Measurements from ENCODE around the gene HERC3.

Gene HERC3

DNA sequence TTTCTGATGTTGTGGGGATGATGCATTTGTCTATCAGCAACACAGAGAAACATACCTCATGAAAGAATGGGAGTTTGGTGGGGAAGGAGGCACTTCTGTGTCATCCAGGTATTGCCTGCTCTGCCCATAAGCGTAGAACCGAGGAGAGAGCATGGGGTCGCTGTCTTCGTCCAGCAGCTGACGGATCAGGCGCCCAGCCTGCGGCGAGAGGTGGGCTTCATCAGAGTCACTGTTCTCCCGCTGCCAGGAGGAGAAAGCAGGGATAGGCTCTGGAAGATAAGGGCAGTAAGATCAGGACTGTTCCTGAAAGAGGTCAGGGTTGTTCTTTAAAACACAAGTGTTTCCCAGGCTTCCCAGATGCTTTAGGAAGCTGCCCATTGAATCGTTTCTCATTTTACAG, 158.1 kb downstream of the HERC3 start:
- DNase-seq = no peak

DNA sequence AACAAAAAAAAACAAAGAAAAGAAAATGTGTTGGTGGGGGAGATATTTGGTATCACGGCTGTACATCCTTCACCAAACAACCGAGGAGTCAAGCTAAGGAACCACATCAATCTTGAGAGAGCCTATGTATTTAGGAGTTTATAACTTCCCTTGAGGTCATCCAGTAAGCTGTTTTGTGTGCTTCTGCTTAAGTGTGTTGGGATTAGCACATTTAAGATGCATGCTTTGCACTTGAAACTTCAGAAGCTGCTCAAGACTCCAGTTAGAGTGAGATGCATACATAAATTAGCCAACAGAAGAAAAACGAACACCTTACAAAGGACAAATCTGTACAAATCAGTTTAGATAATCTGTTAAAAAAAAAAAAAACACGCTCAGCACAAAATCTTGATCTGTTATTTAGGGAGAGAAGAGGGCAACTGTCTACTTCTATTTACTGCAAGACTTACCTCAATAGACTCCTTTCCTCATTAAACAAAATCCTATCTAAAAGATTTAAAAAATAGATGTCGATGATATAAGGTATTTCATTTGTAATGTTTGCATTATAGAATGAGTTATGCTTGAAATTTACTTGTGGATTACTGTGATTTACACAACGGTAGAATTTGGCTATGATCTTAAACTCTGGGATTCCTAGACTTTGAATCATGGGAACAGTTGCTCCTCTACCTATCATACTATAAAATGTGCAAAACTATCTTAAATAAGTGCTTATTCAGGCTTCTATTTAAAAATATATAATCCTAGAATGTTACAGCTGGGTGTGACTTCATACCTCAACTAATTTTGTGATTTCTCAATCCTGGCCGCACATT, 159.2 kb downstream of the HERC3 start:
- DNase-seq = no peak

DNA sequence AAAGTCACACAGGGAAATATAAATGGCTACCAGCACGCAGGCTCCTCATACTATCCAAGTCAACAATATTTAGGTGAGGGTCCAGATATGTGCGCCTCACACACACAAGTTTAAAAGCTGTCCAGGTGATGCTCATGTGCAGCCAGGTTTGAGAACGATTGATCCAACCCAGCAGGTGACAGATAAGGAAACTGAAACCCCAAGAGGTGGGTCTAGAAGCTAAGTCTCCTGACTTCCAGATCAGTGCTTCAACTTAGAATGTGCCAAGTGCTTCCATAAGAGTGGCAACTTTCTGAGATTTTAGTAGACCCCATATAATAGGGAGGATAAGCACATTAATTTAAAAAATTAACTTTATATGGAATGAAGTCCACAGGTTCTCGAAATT, 159.8 kb downstream of the HERC3 start:
- DNase-seq = no peak

DNA sequence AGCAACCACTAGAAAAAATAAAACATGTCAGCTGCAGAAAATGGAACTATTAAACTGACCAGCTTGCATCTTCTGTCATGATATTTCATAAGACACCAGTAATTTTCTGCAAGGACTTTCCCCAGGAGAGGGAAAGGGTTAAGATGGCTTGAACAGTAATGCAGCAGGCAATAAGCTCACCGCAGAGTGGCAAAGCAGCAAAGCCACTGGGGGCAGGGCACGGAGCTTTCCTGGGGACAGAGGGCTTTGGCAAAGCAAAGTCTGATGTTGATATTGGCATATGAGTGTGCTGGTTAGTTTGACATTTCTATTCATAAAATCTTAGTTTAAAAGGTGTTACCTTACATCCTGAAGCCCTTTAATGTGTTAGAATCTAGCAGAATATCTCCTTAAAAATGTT, 160.5 kb downstream of the HERC3 start:
- no peak for DNase-seq

DNA sequence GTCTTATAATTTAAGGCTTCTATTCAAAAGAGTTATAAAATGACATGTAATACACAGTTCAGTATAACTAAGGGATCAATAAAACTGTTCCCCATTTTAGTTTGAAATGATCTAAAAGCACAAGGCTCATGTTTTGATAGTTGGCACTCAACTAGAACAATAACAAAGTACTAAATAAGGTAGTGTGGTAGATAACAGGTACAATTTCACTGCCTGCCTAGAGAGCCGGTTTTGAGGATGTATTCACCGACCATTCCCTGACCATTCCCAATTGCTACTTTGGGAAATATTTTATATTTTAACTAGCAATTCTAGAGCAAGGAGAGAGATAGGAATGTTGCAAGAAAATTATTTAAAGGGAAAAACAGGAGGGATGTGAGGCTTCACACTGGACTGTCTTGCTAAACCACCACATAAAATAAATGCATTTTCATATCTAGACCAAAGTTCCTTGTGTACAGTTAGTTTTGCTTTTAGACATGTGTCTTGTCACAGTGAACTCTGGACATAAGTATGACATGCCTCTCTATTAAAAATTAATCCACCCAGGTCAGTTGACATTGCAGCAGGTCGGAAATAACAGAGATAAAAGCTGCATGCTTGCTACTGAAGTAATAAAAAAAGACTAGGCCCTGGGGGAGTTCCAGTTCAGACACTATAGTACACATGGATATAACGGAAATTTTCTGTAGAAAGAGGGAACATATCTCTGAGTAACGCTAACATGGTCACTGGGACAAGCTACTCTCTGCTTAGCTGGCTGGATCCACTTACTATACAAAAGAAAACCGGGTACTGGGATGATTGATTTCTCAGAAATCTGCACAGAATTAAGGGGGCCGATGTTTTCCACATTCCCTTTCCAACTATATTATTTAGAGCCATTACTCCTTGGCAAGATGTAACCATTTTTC, 161.6 kb downstream of the HERC3 start:
- DNase-seq = no peak

DNA sequence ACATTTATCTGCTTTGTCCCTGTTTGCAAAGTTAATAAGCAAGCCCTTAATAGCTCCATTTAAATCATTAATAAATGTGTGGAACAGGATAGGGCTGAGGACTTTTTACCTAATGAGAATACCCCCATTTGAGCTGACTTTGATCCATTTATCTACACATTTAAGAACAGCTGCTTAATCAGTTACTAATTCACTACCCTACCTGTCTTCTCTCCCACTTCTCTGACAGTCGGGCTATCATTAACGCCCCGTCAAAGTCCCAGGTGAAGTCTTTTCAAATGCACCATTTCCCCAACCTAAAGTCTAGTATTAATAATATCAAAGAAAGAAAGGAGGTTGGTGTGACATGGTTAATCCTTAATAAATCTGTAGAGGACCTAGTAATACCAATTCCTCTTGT, 162.5 kb downstream of the HERC3 start:
- no peak for DNase-seq

DNA sequence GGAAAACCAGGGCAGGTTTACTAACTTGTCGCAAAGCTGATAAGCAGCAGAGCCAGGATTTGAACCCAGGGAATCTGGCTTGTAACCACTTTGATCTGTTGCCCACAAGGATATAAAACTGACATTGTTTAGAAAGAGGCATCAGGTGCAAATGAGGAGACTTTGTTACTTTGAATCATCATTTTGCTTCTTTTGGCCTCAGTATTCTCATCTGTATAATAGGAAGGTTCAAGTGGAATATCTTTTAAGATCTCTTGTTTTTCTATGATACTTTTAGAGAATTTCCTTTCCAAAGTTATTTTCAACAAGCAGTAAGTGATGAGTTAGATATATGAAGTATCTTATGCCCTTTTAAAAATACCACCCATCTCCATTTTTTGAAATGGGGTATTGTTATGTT, 163.2 kb downstream of the HERC3 start:
- no peak for DNase-seq

DNA sequence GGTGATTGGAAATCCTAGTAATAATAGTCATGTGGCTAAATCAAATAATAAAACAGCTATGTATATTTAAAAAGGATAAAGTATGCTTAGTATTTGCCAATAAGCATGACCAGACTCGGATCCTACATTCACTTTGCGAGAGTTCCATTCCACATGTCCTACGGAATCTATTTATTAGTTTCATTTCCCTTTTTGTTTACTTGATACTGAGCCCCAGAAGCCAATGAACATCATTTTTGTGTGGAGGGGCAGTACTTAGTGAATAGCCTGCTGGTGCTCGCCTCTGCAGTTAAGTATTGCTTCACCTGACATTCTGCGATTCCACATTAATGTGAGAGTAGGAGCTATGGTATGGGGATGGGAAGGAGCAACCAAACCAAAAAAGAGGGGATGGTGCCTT, 163.9 kb downstream of the HERC3 start:
- DNase-seq = no peak

DNA sequence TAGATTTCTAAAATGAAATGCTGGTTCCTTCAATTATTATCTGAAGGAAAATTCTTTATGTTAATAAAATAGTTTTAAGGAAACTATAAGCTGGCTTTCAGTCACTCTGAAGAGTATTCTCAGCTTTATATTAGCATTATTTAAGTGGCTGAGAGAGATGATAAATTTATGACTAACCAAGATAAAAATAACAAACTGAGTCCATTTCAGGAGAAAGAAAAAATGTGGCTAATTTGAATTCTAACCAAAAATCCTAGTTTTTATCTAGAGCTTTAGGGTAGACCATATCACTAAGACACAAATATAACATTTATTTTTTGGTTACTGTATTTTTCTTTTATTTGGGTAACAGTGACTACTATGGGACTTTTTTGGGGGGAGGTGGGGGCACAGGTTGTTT, 164.8 kb downstream of the HERC3 start:
- no peak for DNase-seq

DNA sequence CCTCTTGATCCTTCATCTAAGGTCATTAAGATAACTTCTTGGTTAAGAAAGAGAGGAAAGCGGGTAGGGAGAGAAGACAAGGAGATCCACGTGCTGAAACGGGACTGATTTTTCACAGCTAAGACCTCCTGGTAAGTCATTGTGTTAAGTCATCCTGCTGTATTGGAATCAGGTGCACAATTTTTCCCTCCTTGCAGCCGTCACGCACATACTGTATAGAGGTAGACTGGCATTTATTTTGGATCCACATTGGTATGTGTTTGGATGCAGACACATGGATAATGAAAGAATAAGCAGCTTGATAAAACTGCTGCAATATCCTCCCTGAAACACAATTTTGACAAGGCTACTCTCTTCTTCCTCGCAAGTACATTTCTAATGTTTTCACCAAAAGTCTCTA, 165.5 kb downstream of the HERC3 start:
- DNase-seq = no peak

All from T-helper 1 cell (primary cell).